HepG2 (cell line): ENCODE results near the gene ALPK3. TPM values are rescaled to one million over a fixed set of nuclear protein-coding genes. Genes with fewer than 3 reads are reported as not detected.

Experiments used
- ATAC-seq: fragments of 200-7000 bp; cut with Tn5 transposase; 3 replicates; pipeline ENCODE4 v1.9.1; 2020; ENCODE audit warnings: mild to moderate bottlenecking, moderate library complexity
- BruUV-seq: library from RNA; stranded (reverse); fragments of 400-500 nt; replicated peaks from 2 replicates; lab custom pipeline; 2021; lab: Mats Ljungman, UMichigan
- CTCF ChIA-PET: fragments of 300-600 bp; formaldehyde crosslinking; extraction: SDS; loops from one replicate; lab custom pipeline; 2021; ENCODE audit warnings: low total read pairs, inconsistent platforms, low intra/inter-chr PET ratio; lab: Yijun Ruan, JAX
- POLR2A ChIA-PET: fragments of 350-600 bp; sonication (Branson Sonifier 250); formaldehyde crosslinking; loops from one replicate; lab custom pipeline; 2020; ENCODE audit warnings: antibody characterized with exemption, inconsistent platforms; lab: Yijun Ruan, JAX
- DNase-seq: peaks from one replicate; pipeline ENCODE4 v3.0.0-alpha.2; 2015; ENCODE audit warnings: low spot score
- FAIRE-seq: peaks from 3 replicates; lab custom pipeline; 2011; peaks lifted over from hg19 to GRCh38; lab: Jason Lieb, UNC
- H2AFZ ChIP-seq: one replicate; pipeline ENCODE4 v1.6.1; 2011; ENCODE audit warnings: low read length, inconsistent platforms
- H3K27ac ChIP-seq: fragments of 300-600 bp; 3 replicates; pipeline ENCODE4 v1.8.0; 2011; ENCODE audit warnings: mixed run types, mild to moderate bottlenecking, mixed read lengths, low read length, inconsistent platforms; ENCODE audit not compliant: insufficient read depth; ENCODE audit errors: extremely low read length
- H3K27me3 ChIP-seq, 2 experiments: fragments of 200-600 bp in 1 of 2; 2 replicates in 1 of 2; 3 replicates in 1 of 2; pipeline versions ENCODE4 v1.6.0 to v1.8.0; 2011; ENCODE audit warnings: low read length in 2 of 2, mild to moderate bottlenecking in 2 of 2, moderate library complexity in 2 of 2, inconsistent platforms in 1 of 2; ENCODE audit not compliant: insufficient read depth in 2 of 2, control insufficient read depth in 1 of 2
- H3K36me3 ChIP-seq, 2 experiments: fragments of 200-600 bp in 1 of 2; replicated peaks in 1 of 2; 2 replicates in 1 of 2; 3 replicates in 1 of 2; pipeline versions ENCODE4 v1.5.1 to v1.8.0; 2011; ENCODE audit warnings: low read length in 2 of 2, inconsistent platforms in 1 of 2; ENCODE audit not compliant: insufficient read depth in 2 of 2, control insufficient read depth in 1 of 2
- H3K4me1 ChIP-seq: 2 replicates; pipeline ENCODE4 v1.5.1; 2012; ENCODE audit warnings: low read length, inconsistent platforms; ENCODE audit not compliant: insufficient read depth
- H3K4me2 ChIP-seq: 2 replicates; pipeline ENCODE4 v1.6.0; 2011; ENCODE audit warnings: low read depth, low read length, inconsistent platforms
- H3K4me3 ChIP-seq, 3 experiments: fragments of 200-600 bp in 1 of 3; sonication (generic), shearing (Covaris generic) in 1 of 3; replicated peaks in 1 of 3; 2 replicates each; pipeline ENCODE4 v1.5.1; 2011 to 2016; ENCODE audit warnings: low read length in 3 of 3, inconsistent platforms in 2 of 3, low read depth in 2 of 3, mild to moderate bottlenecking in 2 of 3, control low read depth in 1 of 3, mixed read lengths in 1 of 3; ENCODE audit not compliant: insufficient read depth in 1 of 3
- H3K79me2 ChIP-seq: one replicate; pipeline ENCODE4 v1.6.1; 2011; ENCODE audit warnings: low read length, inconsistent platforms; ENCODE audit not compliant: insufficient read depth
- H3K9ac ChIP-seq: 2 replicates; pipeline ENCODE4 v1.6.0; 2011; ENCODE audit warnings: mild to moderate bottlenecking, low read depth, low read length, inconsistent platforms; ENCODE audit not compliant: insufficient read depth
- H3K9me3 ChIP-seq: 2 replicates; pipeline ENCODE4 v1.5.1; 2012; ENCODE audit warnings: mild to moderate bottlenecking, low read length
- H4K20me1 ChIP-seq: 2 replicates; pipeline ENCODE4 v1.6.0; 2011; ENCODE audit warnings: inconsistent platforms, mild to moderate bottlenecking, low read length, moderate library complexity; ENCODE audit not compliant: insufficient read depth
- BCL6 ChIP-seq: IDR thresholded peaks from 2 replicates; pipeline ENCODE4 v1.6.1; 2016; ENCODE audit warnings: missing genetic modification reagents, missing compliant biosample characterization
- FOXP1 ChIP-seq, 2 experiments: fragments of 450-650 bp in 1 of 2; IDR thresholded peaks; 2 replicates each; pipeline ENCODE4 v1.6.1; 2017 to 2018; ENCODE audit warnings: antibody characterized with exemption in 1 of 2
- MBD4 ChIP-seq: IDR thresholded peaks from 2 replicates; pipeline ENCODE4 v1.6.1; 2012; ENCODE audit warnings: low read length, inconsistent platforms, borderline replicate concordance
- REXO4 ChIP-seq: sonication (generic); formaldehyde crosslinking; IDR thresholded peaks from 2 replicates; pipeline ENCODE4 v1.8.0; 2022; ENCODE audit warnings: missing genetic modification reagents, mild to moderate bottlenecking, borderline replicate concordance
- SSRP1 ChIP-seq: IDR thresholded peaks from 2 replicates; pipeline ENCODE4 v1.6.1; 2016; ENCODE audit warnings: control low read depth
- YEATS2 ChIP-seq: sonication (generic); formaldehyde crosslinking; IDR thresholded peaks from 2 replicates; pipeline ENCODE4 v1.4.0; 2020; ENCODE audit warnings: missing genetic modification reagents, borderline replicate concordance
- ZFP82 ChIP-seq: sonication (generic); formaldehyde crosslinking; IDR thresholded peaks from 2 replicates; pipeline ENCODE4 v1.5.1; 2020; ENCODE audit warnings: mild to moderate bottlenecking, missing genetic modification reagents, borderline replicate concordance
- WGBS: methylation state at CpG from one replicate; pipeline ENCODE4 v1.1.6; 2017; ENCODE audit warnings: low lambda C conversion rate; 5-methylcytosine and 5-hydroxymethylcytosine counted together
- in situ Hi-C: cut with HindIII; loops from 2 replicates; pipeline ENCODE4 v1.10.0; 2017; ENCODE audit warnings: low pct_unique_long_range_greater_than_20kb; ENCODE audit not compliant: extremely low pct_ligation_motif_present
- intact Hi-C: fragments of 100-400 bp; cut with micrococcal nuclease; formaldehyde crosslinking; loops from one replicate; pipeline ENCODE4 v1.10.0; 2022; ENCODE audit not compliant: unreplicated experiment
- polyA plus RNA-seq, 8 experiments: library from polyadenylated mRNA; depleted of rRNA in 3 of 8; stranded (reverse) in 7 of 8; unstranded in 1 of 8; fragments of >200 nt; fragmentation: Illumina TruSeq in 4 of 8; extraction: Trizol in 4 of 8; gene quantifications; 2 replicates each; pipeline versions ENCODE4 v1.2.1 to v1.2.3, GENCODE V29; 2011 to 2016; ENCODE audit warnings: low read depth in 4 of 8, missing spikeins in 1 of 8, mixed read lengths in 1 of 8; ENCODE audit not compliant: insufficient read depth in 1 of 8
- total RNA-seq, 5 experiments: library from RNA; depleted of rRNA; stranded (reverse); fragments of >200 nt; fragmentation: Illumina TruSeq; extraction: Trizol; gene quantifications; 2 replicates each; pipeline ENCODE4 v1.2.3, GENCODE V29; 2016; ENCODE audit warnings: low read depth in 1 of 5
- TF ChIP-seq, protein P1 (sequence below): sonication (generic); formaldehyde crosslinking; IDR thresholded peaks from 2 replicates; pipeline ENCODE4 v1.4.0; 2020; ENCODE audit warnings: missing genetic modification reagents

ALPK3 gene
- total and polyA plus RNA-seq, 2 of the 13 experiments (the other 11 are each of a cell fraction or from before 2014, with no cell fraction given): 0.04 to 0.42 TPM

DNA sequence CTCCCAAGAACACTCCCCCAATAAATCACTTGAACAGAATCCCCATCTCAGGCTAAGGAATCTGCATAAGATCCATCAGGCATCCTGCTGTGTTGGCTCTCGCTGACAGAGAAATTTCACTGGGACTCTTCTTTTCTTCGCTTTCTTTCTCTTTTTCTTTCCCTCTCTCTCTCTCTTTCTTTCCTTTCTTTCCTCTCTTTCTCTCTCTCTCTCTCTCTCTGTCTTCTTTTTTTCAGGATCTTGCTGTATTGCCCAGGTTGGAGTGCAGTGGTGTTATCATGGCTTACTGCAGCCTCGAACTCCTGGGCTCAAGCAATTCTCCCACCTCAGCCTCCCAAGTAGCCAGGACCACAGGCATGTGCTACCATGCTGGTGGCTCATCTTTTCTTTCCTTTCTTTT lies 62.9 kb downstream of the ALPK3 start:
- H2AFZ ChIP-seq: no peak overlapping the region
- no peak overlapping the region for H3K4me2 ChIP-seq
- no peaks in the 10 kb centered on the region for H3K36me3 ChIP-seq
- intact Hi-C loops (no loop called here), in situ Hi-C loops (no loop called here)
- WGBS: 53% methylated on average over 3 of the region's 3 CpGs
- no peak for TF ChIP-seq ZFP82 (CRISPR knock-in tag)
- TF ChIP-seq BCL6: no peak
- no peak for TF ChIP-seq REXO4
- TF ChIP-seq FOXP1 (IDR thresholded peaks at IDR 0.05): no peak
- TF ChIP-seq FOXP1 (CRISPR knock-in tag; IDR thresholded peaks at IDR 0.05): no peak
- TF ChIP-seq SSRP1: no peak
- TF ChIP-seq, protein P1, sequence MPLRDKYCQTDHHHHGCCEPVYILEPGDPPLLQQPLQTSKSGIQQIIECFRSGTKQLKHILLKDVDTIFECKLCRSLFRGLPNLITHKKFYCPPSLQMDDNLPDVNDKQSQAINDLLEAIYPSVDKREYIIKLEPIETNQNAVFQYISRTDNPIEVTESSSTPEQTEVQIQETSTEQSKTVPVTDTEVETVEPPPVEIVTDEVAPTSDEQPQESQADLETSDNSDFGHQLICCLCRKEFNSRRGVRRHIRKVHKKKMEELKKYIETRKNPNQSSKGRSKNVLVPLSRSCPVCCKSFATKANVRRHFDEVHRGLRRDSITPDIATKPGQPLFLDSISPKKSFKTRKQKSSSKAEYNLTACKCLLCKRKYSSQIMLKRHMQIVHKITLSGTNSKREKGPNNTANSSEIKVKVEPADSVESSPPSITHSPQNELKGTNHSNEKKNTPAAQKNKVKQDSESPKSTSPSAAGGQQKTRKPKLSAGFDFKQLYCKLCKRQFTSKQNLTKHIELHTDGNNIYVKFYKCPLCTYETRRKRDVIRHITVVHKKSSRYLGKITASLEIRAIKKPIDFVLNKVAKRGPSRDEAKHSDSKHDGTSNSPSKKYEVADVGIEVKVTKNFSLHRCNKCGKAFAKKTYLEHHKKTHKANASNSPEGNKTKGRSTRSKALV (CRISPR knock-in tag): no peak
- ChIA-PET POLR2A (no interaction called here), CTCF (no interaction called here)
- FAIRE-seq (no peak), ATAC-seq (no peak), DNase-seq (no peak)
- H3K4me3 ChIP-seq: no peak overlapping the region
- no peaks in the 10 kb centered on the region for H4K20me1 ChIP-seq
- no peaks in the 10 kb centered on the region for H3K79me2 ChIP-seq
- H3K4me1 ChIP-seq: peaks cover 58% of the 10 kb centered on the region
- no peak overlapping the region for H3K27ac ChIP-seq
- H3K9me3 ChIP-seq: no peaks in the 10 kb centered on the region
- no peak overlapping the region for H3K9ac ChIP-seq
- no TSS peak for BruUV-seq
- H3K27me3 ChIP-seq: peaks cover 0 to 11% of the 10 kb centered on the region in 2 experiments; a peak in 1 of 5 replicates

DNA sequence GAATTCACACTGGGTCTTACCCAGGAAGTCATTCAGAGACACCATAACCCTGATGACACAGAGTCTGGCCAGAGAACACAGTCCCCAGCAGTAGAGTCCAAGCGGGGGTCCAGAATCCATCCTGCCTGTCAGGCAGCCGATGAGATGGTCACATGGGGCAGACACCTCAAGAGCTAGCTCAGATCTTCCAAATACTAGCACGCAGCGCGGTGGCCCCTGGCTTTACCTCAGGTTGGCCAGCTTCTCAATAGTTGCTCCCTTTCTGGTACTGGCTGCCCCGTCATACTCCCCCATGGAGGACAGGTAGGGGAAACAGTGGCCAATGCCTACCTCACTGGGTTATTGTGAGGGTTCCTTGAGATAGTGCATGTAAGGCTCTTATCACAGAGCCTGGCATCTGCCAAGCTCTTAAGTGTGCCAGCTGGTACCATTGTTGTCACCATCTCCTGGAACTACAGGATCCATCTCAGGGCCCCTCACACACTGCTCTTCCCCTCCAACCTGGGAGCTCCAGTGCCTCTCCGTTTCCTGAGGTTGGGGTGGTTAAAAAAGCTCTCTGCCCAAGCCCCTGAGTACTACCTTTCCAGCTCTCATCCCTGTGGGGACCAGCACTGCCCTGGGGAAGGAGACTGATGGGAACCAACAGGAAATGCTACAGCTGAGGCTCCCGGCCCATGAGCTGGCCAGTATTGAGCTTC lies 63.8 kb downstream of the ALPK3 start:
- TF ChIP-seq YEATS2 (CRISPR knock-in tag) (no peak), MBD4 (no peak)
- ATAC-seq (no peak), FAIRE-seq (no peak), DNase-seq (no peak)
- Histone ChIP-seq H2AFZ (no peak overlapping the region), H4K20me1 (no peaks in the 10 kb centered on the region), H3K9me3 (no peaks in the 10 kb centered on the region), H3K79me2 (no peaks in the 10 kb centered on the region), H3K9ac (no peak overlapping the region), H3K27me3 (peaks cover 0 to 11% of the 10 kb centered on the region in 2 experiments; a peak in 1 of 5 replicates), H3K4me1 (peaks cover 62% of the 10 kb centered on the region), H3K27ac (no peak overlapping the region), H3K4me3 (no peak overlapping the region), H3K36me3 (no peaks in the 10 kb centered on the region), H3K4me2 (no peak overlapping the region; the same call in 1 of the 2 replicates)
- intact Hi-C loops: no loop called here
- ChIA-PET POLR2A (no interaction called here), CTCF (no interaction called here)
- in situ Hi-C loops: no loop called here
- no TSS peak for BruUV-seq
- WGBS: 42% methylated on average over 7 of the region's 8 CpGs
